Inferior parietal cortex (tissue), 1 donor: Measurements from ENCODE around the gene MED7.

ENCODE experiments used
- DNase-seq: peaks from one replicate; pipeline ENCODE4 v3.0.0-alpha.2; 2016; ENCODE audit errors: extremely low spot score

The MED7 gene

GRCh38 chr5:157106630-157107461 is 35.8 kb downstream of the MED7 start:
- DNase-seq, result no peak

DNA sequence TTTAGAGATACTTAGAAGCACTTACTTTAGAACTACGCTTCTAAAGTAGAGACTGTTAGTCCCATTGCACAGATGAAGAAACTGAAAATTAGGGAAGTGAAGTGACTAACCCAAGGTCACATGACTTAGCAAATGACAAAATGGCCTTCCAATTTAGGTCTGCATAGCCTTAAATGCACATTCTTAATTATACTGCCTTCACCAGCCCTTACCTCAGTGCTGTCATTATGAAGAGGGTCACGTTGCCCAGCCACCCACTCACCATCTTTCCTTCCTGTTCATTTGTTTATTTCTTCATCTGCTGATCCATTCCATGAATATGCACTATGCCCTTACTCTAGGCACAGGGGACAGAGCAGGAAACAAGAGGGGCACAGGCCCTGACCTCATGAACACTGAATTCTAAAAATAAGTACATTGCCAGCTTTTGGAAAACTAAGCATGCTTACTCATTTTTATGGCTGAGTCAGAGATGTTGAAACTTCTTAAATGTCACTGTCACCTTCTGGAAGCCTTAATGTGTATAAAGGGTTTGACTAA is 42.5 kb downstream of the MED7 start:
- DNase-seq, result no peak

- DNase-seq, result no peak
Observed at GRCh38 chr5:157088342-157088990, 54.2 kb downstream of the MED7 start.
